Measurements from ENCODE around the gene BMAL1.

BMAL1 gene

GRCh38 chr11:13291800-13292199, 14.2 kb downstream of the BMAL1 start:
- DNase-seq (ENCODE audit: low spot score), result no peak

GRCh38 chr11:13292970-13293369, 15.4 kb downstream of the BMAL1 start:
- DNase-seq (ENCODE audit: low spot score), result no peak

- DNase-seq (ENCODE audit: low spot score), result no peak
Observed at GRCh38 chr11:13294178-13294577, 16.6 kb downstream of the BMAL1 start.

GRCh38 chr11:13294771-13295579, 17.4 kb downstream of the BMAL1 start:
- no peak for DNase-seq (ENCODE audit: low spot score)

GRCh38 chr11:13297308-13297916, 19.8 kb downstream of the BMAL1 start:
- DNase-seq (ENCODE audit: low spot score), result no peak

GRCh38 chr11:13297917-13298356, 20.3 kb downstream of the BMAL1 start:
- DNase-seq (ENCODE audit: low spot score), result no peak

- no peak for DNase-seq (ENCODE audit: low spot score)
Observed at GRCh38 chr11:13298765-13299164, 21.2 kb downstream of the BMAL1 start.

GRCh38 chr11:13301522-13301921, 23.9 kb downstream of the BMAL1 start:
- no peak for DNase-seq (ENCODE audit: low spot score)

GRCh38 chr11:13302420-13302958, 24.9 kb downstream of the BMAL1 start:
- DNase-seq (ENCODE audit: low spot score), result no peak

- DNase-seq (ENCODE audit: low spot score), result no peak
Observed at GRCh38 chr11:13303668-13304649, 26.4 kb downstream of the BMAL1 start.

GRCh38 chr11:13304655-13305335, 27.2 kb downstream of the BMAL1 start:
- DNase-seq (ENCODE audit: low spot score), result no peak

GRCh38 chr11:13308704-13309103, 31.1 kb downstream of the BMAL1 start:
- no peak for DNase-seq (ENCODE audit: low spot score)

- no peak for DNase-seq (ENCODE audit: low spot score)
Observed at GRCh38 chr11:13309156-13309555, 31.6 kb downstream of the BMAL1 start.

GRCh38 chr11:13310443-13310842, 32.9 kb downstream of the BMAL1 start:
- no peak for DNase-seq (ENCODE audit: low spot score)

GRCh38 chr11:13311570-13311969, 34.0 kb downstream of the BMAL1 start:
- DNase-seq (ENCODE audit: low spot score), result no peak

GRCh38 chr11:13313005-13313819, 35.6 kb downstream of the BMAL1 start:
- no peak for DNase-seq (ENCODE audit: low spot score)

- no peak for DNase-seq (ENCODE audit: low spot score)
Observed at GRCh38 chr11:13314676-13315394, 37.2 kb downstream of the BMAL1 start.

GRCh38 chr11:13315517-13316432, 38.2 kb downstream of the BMAL1 start:
- DNase-seq (ENCODE audit: low spot score), result no peak

GRCh38 chr11:13316528-13316961, 39.0 kb downstream of the BMAL1 start:
- DNase-seq (ENCODE audit: low spot score), result no peak

All from RKO (cell line).